ENCODE results near the gene RGPD3. TPM values are rescaled to one million over a fixed set of nuclear protein-coding genes. Genes with fewer than 3 reads are reported as not detected.

RGPD3 gene
- total and polyA plus RNA-seq, 12 donors = 0.05 to 0.20 (median 0.08) TPM; not detected in 3

- intact Hi-C loops (cut with DNase I) = no loop called here
- ATAC-seq (no peak), DNase-seq (no peak)
- Histone ChIP-seq H3K4me3 (no peak overlapping the region), H3K27ac (no peak overlapping the region), H3K4me1 (no peaks in the 10 kb centered on the region), H3K36me3 (no peaks in the 10 kb centered on the region), H3K9me3 (no peaks in the 10 kb centered on the region), H3K27me3 (no peaks in the 10 kb centered on the region)
- no peak for TF ChIP-seq CTCF (IDR thresholded peaks at IDR 0.05)
- 46 to 60% methylated on average over 2 of the region's 2 CpGs for WGBS, 2 donors
These were observed 117.2 kb downstream of the RGPD3 start for GRCh38 chr2:106350980-106351379.

- peaks cover 0 to 8% (median 0%) of the 10 kb centered on the region in 11 donors for H3K9me3 ChIP-seq
- no peaks in the 10 kb centered on the region for H3K4me1 ChIP-seq
- no peak overlapping the region for H3K27ac ChIP-seq
- H3K27me3 ChIP-seq = no peaks in the 10 kb centered on the region
- no peak for ATAC-seq
- no peak for TF ChIP-seq CTCF (IDR thresholded peaks at IDR 0.05)
- WGBS, 2 donors = 94 to 95% methylated on average over 12 of the region's 12 CpGs
- H3K4me3 ChIP-seq = no peak overlapping the region
- no peak for DNase-seq
- intact Hi-C loops (cut with DNase I) = no loop called here
- no peaks in the 10 kb centered on the region for H3K36me3 ChIP-seq
These were observed 123.9 kb downstream of the RGPD3 start for GRCh38 chr2:106344302-106344701.

- Histone ChIP-seq H3K36me3 (no peaks in the 10 kb centered on the region), H3K4me3 (no peak overlapping the region), H3K27ac (no peak overlapping the region), H3K9me3 (peaks cover 0 to 8% (median 0%) of the 10 kb centered on the region in 11 donors), H3K4me1 (no peaks in the 10 kb centered on the region), H3K27me3 (no peaks in the 10 kb centered on the region)
- ATAC-seq (no peak), DNase-seq (no peak)
- TF ChIP-seq CTCF (IDR thresholded peaks at IDR 0.05) = no peak
- intact Hi-C loops (cut with DNase I) = no loop called here
- WGBS, 2 donors = 94 to 97% methylated on average over 16 of the region's 16 CpGs
These were observed 124.9 kb downstream of the RGPD3 start for GRCh38 chr2:106343274-106343673.

GRCh38 chr2:106342831-106343251 is 125.4 kb downstream of the RGPD3 start:
- no peak overlapping the region for H3K27ac ChIP-seq
- intact Hi-C loops (cut with DNase I) = no loop called here
- no peak overlapping the region for H3K4me3 ChIP-seq
- no peaks in the 10 kb centered on the region for H3K36me3 ChIP-seq
- TF ChIP-seq CTCF (IDR thresholded peaks at IDR 0.05) = no peak
- ATAC-seq (no peak), DNase-seq (no peak)
- peaks cover 0 to 8% (median 0%) of the 10 kb centered on the region in 11 donors for H3K9me3 ChIP-seq
- H3K27me3 ChIP-seq = no peaks in the 10 kb centered on the region
- WGBS, 2 donors = 91% methylated on average over 25 of the region's 25 CpGs
- H3K4me1 ChIP-seq = no peaks in the 10 kb centered on the region
